Islet precursor cell (in vitro differentiated cells): ENCODE results near the gene STPG1.

Experiments used
- DNase-seq: peaks from one replicate; pipeline ENCODE4 v3.0.0-alpha.2; 2018

STPG1 gene

GRCh38 chr1:24392604-24392946 is 21.0 kb downstream of the STPG1 start:
- no peak for DNase-seq

GRCh38 chr1:24391882-24392603 is 21.5 kb downstream of the STPG1 start:
- DNase-seq = peak; percentile 87

GRCh38 chr1:24390924-24391782 is 22.4 kb downstream of the STPG1 start:
- peak; percentile 89 for DNase-seq

- no peak for DNase-seq
Observed at GRCh38 chr1:24389231-24389678, 24.3 kb downstream of the STPG1 start.

GRCh38 chr1:24388331-24388885 is 25.2 kb downstream of the STPG1 start:
- DNase-seq = no peak

GRCh38 chr1:24387636-24388175 is 25.9 kb downstream of the STPG1 start:
- no peak for DNase-seq

- no peak for DNase-seq
Observed at GRCh38 chr1:24386931-24387330, 26.7 kb downstream of the STPG1 start.

- DNase-seq = no peak
Observed at GRCh38 chr1:24386241-24386640, 27.3 kb downstream of the STPG1 start.

GRCh38 chr1:24385160-24385940 is 28.2 kb downstream of the STPG1 start:
- DNase-seq = no peak

GRCh38 chr1:24384251-24385090 is 29.1 kb downstream of the STPG1 start:
- no peak for DNase-seq

- DNase-seq = no peak
Observed at GRCh38 chr1:24383381-24383940, 30.1 kb downstream of the STPG1 start.

- DNase-seq = no peak
Observed at GRCh38 chr1:24382165-24382577, 31.4 kb downstream of the STPG1 start.

GRCh38 chr1:24381256-24381655 is 32.3 kb downstream of the STPG1 start:
- no peak for DNase-seq

- DNase-seq = no peak
Observed at GRCh38 chr1:24380508-24380907, 33.1 kb downstream of the STPG1 start.

GRCh38 chr1:24379733-24380315 is 33.8 kb downstream of the STPG1 start:
- DNase-seq = no peak

- DNase-seq = peak; percentile 80
Observed at GRCh38 chr1:24374891-24375786, 38.4 kb downstream of the STPG1 start.

- no peak for DNase-seq
Observed at GRCh38 chr1:24373710-24374109, 39.9 kb downstream of the STPG1 start.

- no peak for DNase-seq
Observed at GRCh38 chr1:24373044-24373443, 40.5 kb downstream of the STPG1 start.

- no peak for DNase-seq
Observed at GRCh38 chr1:24369801-24370200, 43.8 kb downstream of the STPG1 start.

- DNase-seq = no peak
Observed at GRCh38 chr1:24369199-24369598, 44.4 kb downstream of the STPG1 start.
